Chondrocyte (in vitro differentiated cells): ENCODE results near the gene IGFBP5. TPM values are rescaled to one million over a fixed set of nuclear protein-coding genes. Genes with fewer than 3 reads are reported as not detected.
A peak's percentile ranks its signal among the peaks of the same experiment; 100 is the strongest.

Experiments used
- DNase-seq: peaks from one replicate; pipeline ENCODE4 v3.0.0; 2021; ENCODE audit warnings: mixed read lengths, low spot score
- H3K27ac Mint-ChIP-seq: one replicate; pipeline ENCODE4 v1.8.0; 2021; ENCODE audit warnings: mild to moderate bottlenecking, moderate library complexity, mixed read lengths; ENCODE audit not compliant: unreplicated experiment
- H3K27me3 Mint-ChIP-seq: 2 replicates; pipeline ENCODE4 v1.8.0; 2021; ENCODE audit warnings: low read depth, mixed read lengths
- H3K36me3 Mint-ChIP-seq: 2 replicates; pipeline ENCODE4 v1.8.0; 2021; ENCODE audit warnings: low read depth, mixed read lengths
- H3K4me1 Mint-ChIP-seq: 2 replicates; pipeline ENCODE4 v1.8.0; 2021; ENCODE audit warnings: low read depth, mild to moderate bottlenecking, mixed read lengths
- H3K4me3 Mint-ChIP-seq: one replicate; pipeline ENCODE4 v1.8.0; 2021; ENCODE audit warnings: mild to moderate bottlenecking, moderate library complexity, mixed read lengths; ENCODE audit not compliant: unreplicated experiment
- H3K9me3 Mint-ChIP-seq: 2 replicates; pipeline ENCODE4 v1.8.0; 2021; ENCODE audit warnings: low read depth, mixed read lengths
- total RNA-seq: library from RNA; stranded (reverse); gene quantifications from 3 replicates; pipeline ENCODE4 v1.2.1, GENCODE V29; 2021
- TF ChIP-seq, protein P1 (sequence below): fragments of 200-600 bp; sonication (generic); IDR thresholded peaks from 2 replicates; pipeline ENCODE4 v1.5.0; 2021; ENCODE audit warnings: antibody characterized with exemption, mild to moderate bottlenecking, moderate library complexity

Gene IGFBP5
- total RNA-seq, 1 donor from 2014 or later: 502 TPM

DNA sequence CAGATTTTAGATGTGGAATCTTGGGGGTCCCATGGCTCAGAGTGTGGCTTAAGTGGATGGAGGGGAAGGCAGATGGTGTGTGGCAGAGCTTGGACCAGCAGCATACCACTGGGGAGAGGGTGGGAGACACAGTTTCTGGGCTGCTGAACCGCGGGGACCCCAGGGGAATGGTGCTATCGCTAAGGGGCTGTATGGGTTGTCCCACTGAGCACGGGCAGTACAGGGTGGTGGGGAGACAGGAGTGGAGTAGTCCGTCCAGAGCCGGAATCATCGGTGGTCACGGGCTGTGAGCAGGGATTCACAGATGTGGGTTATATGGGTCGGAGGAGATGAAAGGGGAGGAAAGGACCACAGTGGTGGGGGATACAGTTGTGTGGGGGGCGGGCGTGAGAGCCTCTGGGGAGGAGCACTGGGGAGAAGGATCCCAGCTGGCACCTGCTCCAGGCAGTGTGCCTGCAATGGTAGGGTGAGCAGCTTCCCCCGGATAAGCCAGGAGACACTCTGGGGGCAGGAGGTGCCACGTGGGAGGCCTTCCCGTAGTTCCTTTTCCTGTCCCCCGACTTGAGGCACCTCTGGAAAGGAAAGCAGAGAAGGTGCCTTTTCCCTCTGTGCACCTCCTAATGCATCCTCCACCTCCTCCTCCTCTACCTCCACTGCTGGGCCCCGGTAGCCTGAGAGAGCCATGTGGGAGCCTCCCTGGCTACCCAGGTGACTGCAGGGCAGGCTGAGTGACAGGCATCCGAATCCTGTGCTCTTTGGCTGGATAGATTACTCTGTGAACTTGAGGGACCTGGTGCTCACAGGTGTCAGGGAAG lies 24.9 kb downstream of the IGFBP5 start:
- Mint-ChIP-seq H3K9me3 (no peaks in the 10 kb centered on the region), H3K4me3 (no peak overlapping the region), H3K36me3 (peaks cover 21% of the 10 kb centered on the region), H3K27ac (peak overlapping the region; percentile 54), H3K27me3 (no peaks in the 10 kb centered on the region), H3K4me1 (peaks cover 9% of the 10 kb centered on the region)
- TF ChIP-seq, protein P1, sequence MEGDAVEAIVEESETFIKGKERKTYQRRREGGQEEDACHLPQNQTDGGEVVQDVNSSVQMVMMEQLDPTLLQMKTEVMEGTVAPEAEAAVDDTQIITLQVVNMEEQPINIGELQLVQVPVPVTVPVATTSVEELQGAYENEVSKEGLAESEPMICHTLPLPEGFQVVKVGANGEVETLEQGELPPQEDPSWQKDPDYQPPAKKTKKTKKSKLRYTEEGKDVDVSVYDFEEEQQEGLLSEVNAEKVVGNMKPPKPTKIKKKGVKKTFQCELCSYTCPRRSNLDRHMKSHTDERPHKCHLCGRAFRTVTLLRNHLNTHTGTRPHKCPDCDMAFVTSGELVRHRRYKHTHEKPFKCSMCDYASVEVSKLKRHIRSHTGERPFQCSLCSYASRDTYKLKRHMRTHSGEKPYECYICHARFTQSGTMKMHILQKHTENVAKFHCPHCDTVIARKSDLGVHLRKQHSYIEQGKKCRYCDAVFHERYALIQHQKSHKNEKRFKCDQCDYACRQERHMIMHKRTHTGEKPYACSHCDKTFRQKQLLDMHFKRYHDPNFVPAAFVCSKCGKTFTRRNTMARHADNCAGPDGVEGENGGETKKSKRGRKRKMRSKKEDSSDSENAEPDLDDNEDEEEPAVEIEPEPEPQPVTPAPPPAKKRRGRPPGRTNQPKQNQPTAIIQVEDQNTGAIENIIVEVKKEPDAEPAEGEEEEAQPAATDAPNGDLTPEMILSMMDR: no peak
- no peak for DNase-seq

DNA sequence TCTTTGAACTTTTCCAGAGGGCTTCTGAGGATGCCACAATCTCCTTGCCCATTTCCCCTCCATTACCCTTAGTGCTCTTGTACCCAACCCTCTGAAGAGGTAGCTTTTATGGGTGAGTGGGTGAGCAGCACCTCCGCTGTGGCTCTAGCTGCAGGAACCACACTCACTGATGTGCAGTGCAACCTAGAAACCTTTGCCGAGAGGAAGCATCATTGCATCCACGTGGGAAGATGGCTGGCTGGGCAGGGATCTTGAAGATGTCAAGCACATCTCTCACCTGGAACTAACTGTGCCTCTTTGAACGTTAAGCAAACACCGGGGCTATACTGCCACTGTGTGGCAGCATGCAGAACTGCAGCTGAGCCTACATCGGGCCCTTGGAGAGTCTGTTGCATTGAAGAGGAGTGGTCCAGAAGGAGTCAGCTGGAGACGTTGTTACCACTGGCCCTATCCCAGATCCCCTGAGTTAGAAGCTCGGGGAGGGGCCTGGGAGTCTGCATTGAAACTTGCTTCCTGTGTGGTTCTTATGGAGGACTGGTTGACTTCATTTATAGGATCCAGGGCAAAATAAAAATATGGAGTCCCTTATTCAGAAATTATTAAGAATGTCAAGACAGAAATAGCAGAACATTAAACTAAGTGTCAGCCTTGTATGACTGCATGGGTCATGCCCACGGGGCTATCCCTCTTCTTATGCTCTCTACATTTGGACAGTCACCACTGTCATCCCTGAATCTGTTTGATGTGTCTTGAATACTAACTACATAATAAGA lies 28.7 kb downstream of the IGFBP5 start:
- H3K36me3 Mint-ChIP-seq: peaks cover 22% of the 10 kb centered on the region
- H3K9me3 Mint-ChIP-seq: no peaks in the 10 kb centered on the region
- no peaks in the 10 kb centered on the region for H3K27me3 Mint-ChIP-seq
- no peak for DNase-seq
- TF ChIP-seq, protein P1: peak; percentile 97
- H3K4me1 Mint-ChIP-seq: peaks cover 20% of the 10 kb centered on the region
- no peak overlapping the region for H3K4me3 Mint-ChIP-seq
- peak overlapping the region; percentile 75 for H3K27ac Mint-ChIP-seq

DNA sequence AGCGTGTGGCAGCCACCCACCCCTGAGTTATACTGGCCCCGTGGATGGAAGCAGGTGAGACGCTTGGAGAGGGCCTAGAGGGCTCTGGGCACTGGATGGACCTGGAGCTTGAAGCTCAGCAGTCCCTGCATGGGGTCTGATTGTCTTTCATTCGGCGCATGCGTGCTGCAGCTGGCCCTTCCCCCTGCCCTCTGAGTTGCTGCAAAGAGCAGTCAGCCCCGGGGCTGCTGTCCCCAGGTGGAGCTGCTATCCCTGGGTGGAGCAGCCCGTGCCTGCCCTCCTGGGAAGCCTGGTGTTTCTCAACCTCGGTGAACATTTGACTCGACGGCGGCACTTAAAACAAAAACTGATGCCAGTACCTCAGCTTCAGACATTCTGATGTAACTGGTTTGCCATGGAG lies 29.6 kb downstream of the IGFBP5 start:
- Mint-ChIP-seq H3K4me3 (no peak overlapping the region), H3K36me3 (peaks cover 29% of the 10 kb centered on the region), H3K4me1 (peaks cover 20% of the 10 kb centered on the region), H3K9me3 (no peaks in the 10 kb centered on the region), H3K27ac (no peak overlapping the region), H3K27me3 (no peaks in the 10 kb centered on the region)
- no peak for DNase-seq
- TF ChIP-seq, protein P1: no peak

DNA sequence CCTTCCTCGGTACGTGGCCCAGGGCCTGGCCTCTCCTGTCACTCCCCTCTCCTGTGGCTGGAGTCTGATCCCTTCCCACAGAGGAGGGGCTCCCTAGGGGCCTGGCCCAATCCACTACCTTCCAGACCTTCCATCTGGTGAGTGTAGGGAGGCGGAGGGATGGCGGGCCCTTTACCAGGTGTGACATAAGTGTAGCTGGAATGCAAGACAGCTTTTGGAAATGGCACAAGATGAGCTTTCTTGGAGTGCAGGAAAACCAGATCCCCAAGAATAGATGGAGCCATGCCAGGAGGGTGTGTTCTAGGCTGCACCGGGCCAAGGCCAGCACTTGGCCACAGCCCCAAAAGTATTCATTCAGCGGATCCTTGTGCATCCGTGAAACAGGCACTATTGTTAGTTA lies 30.1 kb downstream of the IGFBP5 start:
- TF ChIP-seq, protein P1: no peak
- Mint-ChIP-seq H3K27me3 (no peaks in the 10 kb centered on the region), H3K27ac (no peak overlapping the region), H3K4me3 (no peak overlapping the region), H3K4me1 (peaks cover 23% of the 10 kb centered on the region), H3K36me3 (peaks cover 34% of the 10 kb centered on the region), H3K9me3 (no peaks in the 10 kb centered on the region)
- no peak for DNase-seq

DNA sequence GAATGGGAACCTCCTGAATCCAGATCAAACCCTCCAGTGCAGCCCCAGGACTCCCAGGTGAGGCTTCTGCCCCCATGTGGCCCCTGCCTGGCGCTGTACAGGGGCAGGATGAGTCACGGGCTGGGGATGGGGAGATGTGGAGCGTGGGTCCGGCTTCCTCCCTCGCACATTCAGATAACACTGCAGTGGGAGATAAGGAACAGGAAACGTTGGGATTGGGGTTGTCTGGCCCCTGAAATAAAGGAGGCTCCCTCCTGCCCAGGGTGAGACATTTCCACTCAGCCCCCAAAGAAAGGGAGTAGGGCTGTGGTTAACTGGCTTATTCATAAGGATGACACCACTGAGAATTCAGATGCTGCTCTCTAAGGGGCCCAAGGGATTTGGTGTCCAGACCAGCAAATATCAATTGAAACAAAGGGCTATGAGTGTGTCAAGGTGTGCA lies 30.7 kb downstream of the IGFBP5 start:
- Mint-ChIP-seq H3K36me3 (peaks cover 38% of the 10 kb centered on the region), H3K9me3 (no peaks in the 10 kb centered on the region), H3K27ac (no peak overlapping the region), H3K4me1 (peaks cover 29% of the 10 kb centered on the region), H3K4me3 (no peak overlapping the region), H3K27me3 (no peaks in the 10 kb centered on the region)
- TF ChIP-seq, protein P1: peak; percentile 31
- no peak for DNase-seq
